Endothelial cell of hepatic sinusoid (primary cell): ENCODE measurements around the gene ABCF2.

Experiments
- in situ Hi-C: cut with HindIII; loops from 2 replicates; pipeline ENCODE4 v1.10.0; 2017; ENCODE audit warnings: low sequenced_read_pairs

ABCF2 gene

GRCh38 chr7:151226875-151227782 is at the start of gene ABCF2:
ABCF2 (minus strand) TSS chr7:151227205; CDS start chr7:151226458, 747 bp downstream.
- in situ Hi-C loops, result loop anchor here (10.0 kb wide), 1 partner anchor 92 kb away; no protein-coding TSS in a partner anchor

- in situ Hi-C loops, result no loop called here
Measured at GRCh38 chr7:151275813-151276577, 49.0 kb upstream of the ABCF2 start.

GRCh38 chr7:151274936-151275812 is 48.2 kb upstream of the ABCF2 start:
- in situ Hi-C loops, result loop anchor here (5.0 kb wide), 1 partner anchor 68 kb away; no protein-coding TSS in a partner anchor

GRCh38 chr7:151274396-151274795 is 47.4 kb upstream of the ABCF2 start:
- in situ Hi-C loops, result loop anchor here (5.0 kb wide), 1 partner anchor 67 kb away; no protein-coding TSS in a partner anchor

GRCh38 chr7:151273651-151274390 is 46.8 kb upstream of the ABCF2 start:
- in situ Hi-C loops, result loop anchor here (5.0 kb wide), 1 partner anchor 67 kb away; no protein-coding TSS in a partner anchor

GRCh38 chr7:151272877-151273276 is 45.9 kb upstream of the ABCF2 start:
- in situ Hi-C loops, result loop anchor here (5.0 kb wide), 1 partner anchor 66 kb away; no protein-coding TSS in a partner anchor

- in situ Hi-C loops, result loop anchor here (5.0 kb wide), 1 partner anchor 65 kb away; no protein-coding TSS in a partner anchor
Measured at GRCh38 chr7:151272405-151272804, 45.4 kb upstream of the ABCF2 start.

- in situ Hi-C loops, result loop anchor here (5.0 kb wide), 1 partner anchor 65 kb away; no protein-coding TSS in a partner anchor
Measured at GRCh38 chr7:151271699-151272355, 44.8 kb upstream of the ABCF2 start.

GRCh38 chr7:151269511-151269910 is 42.5 kb upstream of the ABCF2 start:
- in situ Hi-C loops, result no loop called here

- in situ Hi-C loops, result no loop called here
Measured at GRCh38 chr7:151265351-151265931, 38.4 kb upstream of the ABCF2 start.

GRCh38 chr7:151264615-151265014 is 37.6 kb upstream of the ABCF2 start:
- in situ Hi-C loops, result no loop called here

- in situ Hi-C loops, result no loop called here
Measured at GRCh38 chr7:151261529-151261928, 34.5 kb upstream of the ABCF2 start.

GRCh38 chr7:151260883-151261282 is 33.9 kb upstream of the ABCF2 start:
- in situ Hi-C loops, result no loop called here

GRCh38 chr7:151260471-151260870 is 33.5 kb upstream of the ABCF2 start:
- in situ Hi-C loops, result no loop called here

- in situ Hi-C loops, result no loop called here
Measured at GRCh38 chr7:151257990-151258389, 31.0 kb upstream of the ABCF2 start.

GRCh38 chr7:151256410-151257045 is 29.5 kb upstream of the ABCF2 start:
- in situ Hi-C loops, result no loop called here

- in situ Hi-C loops, result no loop called here
Measured at GRCh38 chr7:151255390-151255789, 28.4 kb upstream of the ABCF2 start.

GRCh38 chr7:151254851-151255250 is 27.8 kb upstream of the ABCF2 start:
- in situ Hi-C loops, result loop anchor here (5.0 kb wide), 2 partner anchors 47 to 88 kb away; partner anchors contain the start of gene GBX1
